ENCODE measurements around the gene STEAP1.
A peak's percentile ranks its signal among the peaks of the same experiment; 100 is the strongest.

Gene STEAP1

DNA sequence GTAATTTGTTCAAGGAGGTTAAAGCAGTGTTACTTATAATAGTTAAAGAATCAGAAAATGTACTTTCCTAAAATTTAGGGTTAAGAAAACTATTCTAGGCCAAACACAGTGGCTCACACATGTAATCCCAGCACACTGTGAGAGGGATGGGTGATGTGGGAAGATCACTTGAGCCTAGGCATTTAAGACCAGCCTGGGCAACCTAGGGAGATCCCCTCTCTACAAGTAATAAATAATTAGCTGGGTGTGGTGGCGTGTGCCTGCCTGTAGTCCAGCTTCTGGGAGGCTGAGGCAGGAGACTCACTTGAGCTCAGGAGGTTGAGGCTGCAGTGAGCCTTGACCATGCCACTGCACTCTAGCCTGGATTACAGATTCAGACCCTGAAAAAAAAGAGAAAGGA is 53.7 kb downstream of the STEAP1 start:
- no peak overlapping the region for H3K4me3 Mint-ChIP-seq
- no peaks in the 10 kb centered on the region for H3K36me3 Mint-ChIP-seq (ENCODE audit: low read depth)
- H3K4me1 Mint-ChIP-seq, result peaks cover 9% of the 10 kb centered on the region
- H3K27me3 Mint-ChIP-seq (ENCODE audit: low read depth, poor library complexity), result peaks cover 5% of the 10 kb centered on the region
- no peak overlapping the region for H3K27ac Mint-ChIP-seq
- peaks cover 6% of the 10 kb centered on the region for H3K9me3 Mint-ChIP-seq
- TF ChIP-seq CTCF (IDR thresholded peaks at IDR 0.05), result no peak
- no peak for DNase-seq

DNA sequence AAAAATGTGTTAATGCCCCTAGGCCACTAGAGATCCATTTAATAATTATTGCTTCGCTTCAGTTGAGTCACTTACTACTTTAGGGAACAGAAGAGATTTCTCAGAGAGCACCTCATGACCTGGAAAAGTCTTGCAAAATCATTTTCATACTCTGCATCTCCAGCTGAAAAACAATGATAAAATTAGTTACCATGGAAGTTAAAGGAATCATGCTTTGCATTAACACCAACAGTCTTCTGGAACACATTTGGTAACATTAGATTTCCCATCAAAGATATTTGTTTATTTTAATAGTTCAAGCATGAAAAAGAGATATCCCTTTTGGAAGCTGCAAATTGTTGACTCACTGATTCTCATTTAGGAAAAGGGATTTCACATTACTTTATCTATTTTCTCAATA is 55.5 kb downstream of the STEAP1 start:
- no peak for DNase-seq
- TF ChIP-seq CTCF (IDR thresholded peaks at IDR 0.05), result no peak
- Mint-ChIP-seq H3K36me3 (ENCODE audit: low read depth) (no peaks in the 10 kb centered on the region), H3K27me3 (ENCODE audit: low read depth, poor library complexity) (peaks cover 5% of the 10 kb centered on the region), H3K9me3 (peaks cover 4% of the 10 kb centered on the region), H3K4me3 (no peak overlapping the region), H3K27ac (no peak overlapping the region), H3K4me1 (peaks cover 9% of the 10 kb centered on the region)

GRCh38 chr7:90210475-90210874 is 56.2 kb downstream of the STEAP1 start:
- Mint-ChIP-seq H3K9me3 (no peaks in the 10 kb centered on the region), H3K4me3 (no peak overlapping the region), H3K27ac (no peak overlapping the region), H3K36me3 (ENCODE audit: low read depth) (no peaks in the 10 kb centered on the region), H3K27me3 (ENCODE audit: low read depth, poor library complexity) (peaks cover 5% of the 10 kb centered on the region), H3K4me1 (peaks cover 9% of the 10 kb centered on the region)
- TF ChIP-seq CTCF (IDR thresholded peaks at IDR 0.05), result no peak
- no peak for DNase-seq

DNA sequence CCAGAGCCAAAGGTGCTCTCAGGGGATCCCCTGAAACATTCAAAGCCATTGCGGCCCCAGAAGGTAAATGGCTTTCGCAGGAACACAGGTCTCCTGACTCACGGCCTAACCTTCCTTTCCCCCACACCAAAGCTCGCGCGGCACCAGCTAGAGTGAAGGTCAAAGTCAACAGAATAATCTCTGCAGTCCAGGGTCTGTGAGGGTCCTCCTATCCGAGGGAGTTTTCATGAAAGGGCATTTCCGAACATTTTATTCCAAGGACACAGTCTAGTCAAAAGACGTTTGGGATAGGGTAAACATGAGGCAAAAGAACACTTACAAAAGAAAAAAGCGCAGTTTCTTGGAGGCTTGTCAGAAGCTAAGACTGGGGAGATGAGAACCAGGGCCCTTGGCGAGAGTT is 56.7 kb downstream of the STEAP1 start:
- Mint-ChIP-seq H3K9me3 (no peaks in the 10 kb centered on the region), H3K4me3 (no peak overlapping the region), H3K27ac (no peak overlapping the region), H3K27me3 (ENCODE audit: low read depth, poor library complexity) (peaks cover 5% of the 10 kb centered on the region), H3K36me3 (ENCODE audit: low read depth) (no peaks in the 10 kb centered on the region), H3K4me1 (peaks cover 9% of the 10 kb centered on the region)
- TF ChIP-seq CTCF (IDR thresholded peaks at IDR 0.05), result no peak
- peak; percentile 9 for DNase-seq

DNA sequence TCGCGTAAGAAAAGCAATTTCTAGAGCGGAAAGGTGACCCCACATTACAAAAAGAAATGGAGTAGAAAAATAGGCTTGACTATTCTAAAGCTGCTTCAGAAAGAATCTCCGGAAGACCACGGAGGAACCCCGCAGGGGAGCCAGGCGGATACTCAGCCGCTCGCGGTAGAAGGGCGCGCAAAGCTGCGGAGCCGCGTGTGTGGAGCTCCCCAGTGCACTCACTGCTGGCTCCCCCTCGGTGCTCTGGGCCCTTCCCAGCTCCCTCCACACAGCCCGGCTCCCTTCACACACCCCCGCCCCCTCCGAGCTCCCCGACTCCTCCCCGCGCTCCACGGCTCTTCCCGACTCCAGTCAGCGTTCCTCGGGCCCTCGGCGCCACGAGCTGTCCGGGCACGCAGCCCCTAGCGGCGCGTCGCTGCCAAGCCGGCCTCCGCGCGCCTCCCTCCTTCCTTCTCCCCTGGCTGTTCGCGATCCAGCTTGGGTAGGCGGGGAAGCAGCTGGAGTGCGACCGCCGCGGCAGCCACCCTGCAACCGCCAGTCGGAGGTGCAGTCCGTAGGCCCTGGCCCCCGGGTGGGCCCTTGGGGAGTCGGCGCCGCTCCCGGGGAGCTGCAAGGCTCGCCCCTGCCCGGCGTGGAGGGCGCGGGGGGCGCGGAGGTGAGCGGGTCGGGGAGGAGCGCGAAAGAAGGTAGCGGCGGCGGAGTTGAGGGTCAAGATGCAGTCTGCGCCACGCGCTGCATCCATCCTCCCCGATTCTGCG is 57.3 kb downstream of the STEAP1 start, which contains the start of gene STEAP2:
Gene STEAP2 (plus strand): TSS at position 350 of the 758 bp plus-strand sequence. CDS start 13,343 bp downstream, outside the sequence.
- no peaks in the 10 kb centered on the region for H3K9me3 Mint-ChIP-seq
- peak; percentile 93 for DNase-seq
- TF ChIP-seq CTCF (IDR thresholded peaks at IDR 0.05), result peak; percentile 60
- peaks cover 9% of the 10 kb centered on the region for H3K4me1 Mint-ChIP-seq
- no peak within 1 kb of the TSS for H3K4me3 Mint-ChIP-seq
- H3K27ac Mint-ChIP-seq, result no peak within 1 kb of the TSS
- H3K27me3 Mint-ChIP-seq (ENCODE audit: low read depth, poor library complexity), result peaks cover 5% of the 10 kb centered on the region
- peaks cover 4% of the 10 kb centered on the region for H3K36me3 Mint-ChIP-seq (ENCODE audit: low read depth)

DNA sequence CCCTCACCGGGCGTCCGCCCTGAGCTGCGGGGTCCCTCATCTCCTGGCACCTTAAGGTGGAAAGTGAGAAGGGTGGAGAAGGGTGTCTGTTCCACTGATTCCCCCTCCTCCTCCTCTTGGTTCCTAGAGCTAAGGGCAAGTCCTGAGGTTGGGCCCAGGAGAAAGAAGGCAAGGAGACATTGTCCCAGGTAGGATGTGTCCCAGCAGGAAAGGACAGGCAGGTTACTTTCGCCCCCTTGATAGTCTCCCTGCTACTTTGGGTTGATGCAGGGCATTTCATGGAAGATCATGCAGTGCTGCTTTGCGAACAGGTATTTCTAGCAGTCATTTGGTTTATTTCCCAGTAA is 57.9 kb downstream of the STEAP1 start:
- peaks cover 5% of the 10 kb centered on the region for H3K36me3 Mint-ChIP-seq (ENCODE audit: low read depth)
- H3K4me3 Mint-ChIP-seq, result no peak overlapping the region
- H3K27ac Mint-ChIP-seq, result no peak overlapping the region
- DNase-seq, result no peak
- H3K27me3 Mint-ChIP-seq (ENCODE audit: low read depth, poor library complexity), result peaks cover 5% of the 10 kb centered on the region
- H3K4me1 Mint-ChIP-seq, result peaks cover 9% of the 10 kb centered on the region
- H3K9me3 Mint-ChIP-seq, result no peaks in the 10 kb centered on the region
- TF ChIP-seq CTCF (IDR thresholded peaks at IDR 0.05), result no peak
